Measurements from ENCODE around the gene SLC25A47.

The SLC25A47 gene

DNA sequence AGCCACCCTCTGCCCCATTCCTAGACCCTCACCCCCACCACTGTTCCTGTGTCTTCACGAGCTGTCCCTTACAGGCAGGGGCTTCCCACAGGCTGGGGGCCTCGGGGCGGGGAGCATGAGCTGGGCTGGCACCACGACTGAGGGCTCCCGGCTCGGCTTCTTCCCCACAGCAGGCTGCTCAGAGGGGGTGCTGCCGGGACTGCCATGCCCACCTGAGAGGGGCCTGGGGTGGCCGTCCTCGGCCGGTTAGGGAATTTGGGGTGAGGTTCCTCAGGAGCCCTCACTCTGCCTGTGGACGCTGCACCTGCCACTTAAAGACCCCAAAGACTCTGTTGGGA is 6.8 kb downstream of the SLC25A47 start:
- no peak overlapping the region for H3K4me3 ChIP-seq (ENCODE audit: insufficient read length, low read depth)
- TF ChIP-seq SUZ12 (IDR thresholded peaks at IDR 0.05; ENCODE audit: extremely low read depth, insufficient read depth, insufficient read length), result no peak
- no peak for TF ChIP-seq ZNF274 (IDR thresholded peaks at IDR 0.05; ENCODE audit: low read depth, low read length)
- TF ChIP-seq YY1 (IDR thresholded peaks at IDR 0.05; ENCODE audit: insufficient read depth, insufficient read length), result no peak

DNA sequence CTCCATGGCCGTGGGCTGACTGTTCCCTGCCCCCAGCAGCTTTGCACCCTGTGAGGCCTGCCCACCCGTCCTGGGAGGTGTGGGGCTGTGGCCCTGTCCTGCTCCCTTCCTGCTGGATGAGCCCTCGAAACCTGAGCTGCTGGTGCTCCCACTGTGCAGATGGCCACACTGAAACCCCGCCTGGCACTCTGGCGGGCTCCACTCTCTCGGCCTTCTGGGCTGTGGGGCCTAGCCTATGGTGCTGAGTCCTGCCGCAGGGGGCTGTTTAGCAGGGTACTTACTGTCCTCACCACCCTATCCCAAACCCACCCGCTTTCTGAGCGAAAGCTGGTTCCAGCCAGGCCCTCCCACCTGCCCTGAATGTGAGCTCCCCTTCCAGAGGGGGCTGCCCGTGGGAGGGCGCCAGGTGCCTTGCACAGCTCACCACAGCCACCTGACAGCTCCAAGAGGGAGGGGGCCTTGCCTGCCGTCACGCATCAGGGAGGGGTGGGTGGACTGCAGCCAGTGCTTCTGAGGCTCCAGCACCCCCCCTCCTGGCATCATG is 7.3 kb downstream of the SLC25A47 start:
- Histone ChIP-seq H3K9me3 (ENCODE audit: insufficient read depth, low read length) (no peaks in the 10 kb centered on the region), H3K36me3 (ENCODE audit: insufficient read depth, insufficient read length, low read length) (peaks cover 20% of the 10 kb centered on the region), H3K27me3 (ENCODE audit: insufficient read depth, insufficient read length) (no peaks in the 10 kb centered on the region), H3K9ac (ENCODE audit: insufficient read length, low read depth) (peak overlapping the region; percentile 32), H3K4me3 (ENCODE audit: insufficient read length, low read depth) (no peak overlapping the region), H3K4me1 (ENCODE audit: insufficient read depth, insufficient read length) (peaks cover 3% of the 10 kb centered on the region)
- no peak for DNase-seq (ENCODE audit: low read depth, low spot score)
- TF ChIP-seq ZNF274 (IDR thresholded peaks at IDR 0.05; ENCODE audit: low read depth, low read length) (no peak), SUZ12 (IDR thresholded peaks at IDR 0.05; ENCODE audit: extremely low read depth, insufficient read depth, insufficient read length) (no peak), YY1 (IDR thresholded peaks at IDR 0.05; ENCODE audit: insufficient read depth, insufficient read length) (no peak)

More for the DNA sequence above, 6.8 kb downstream of the SLC25A47 start:
- no peaks in the 10 kb centered on the region for H3K27me3 ChIP-seq (ENCODE audit: insufficient read depth, insufficient read length)
- no peak for DNase-seq (ENCODE audit: low read depth, low spot score)
- peaks cover 18% of the 10 kb centered on the region for H3K36me3 ChIP-seq (ENCODE audit: insufficient read depth, insufficient read length, low read length)
- H3K9me3 ChIP-seq (ENCODE audit: insufficient read depth, low read length), result no peaks in the 10 kb centered on the region
- H3K4me1 ChIP-seq (ENCODE audit: insufficient read depth, insufficient read length), result peaks cover 3% of the 10 kb centered on the region
- peak overlapping the region; percentile 32 for H3K9ac ChIP-seq (ENCODE audit: insufficient read length, low read depth)

DNA sequence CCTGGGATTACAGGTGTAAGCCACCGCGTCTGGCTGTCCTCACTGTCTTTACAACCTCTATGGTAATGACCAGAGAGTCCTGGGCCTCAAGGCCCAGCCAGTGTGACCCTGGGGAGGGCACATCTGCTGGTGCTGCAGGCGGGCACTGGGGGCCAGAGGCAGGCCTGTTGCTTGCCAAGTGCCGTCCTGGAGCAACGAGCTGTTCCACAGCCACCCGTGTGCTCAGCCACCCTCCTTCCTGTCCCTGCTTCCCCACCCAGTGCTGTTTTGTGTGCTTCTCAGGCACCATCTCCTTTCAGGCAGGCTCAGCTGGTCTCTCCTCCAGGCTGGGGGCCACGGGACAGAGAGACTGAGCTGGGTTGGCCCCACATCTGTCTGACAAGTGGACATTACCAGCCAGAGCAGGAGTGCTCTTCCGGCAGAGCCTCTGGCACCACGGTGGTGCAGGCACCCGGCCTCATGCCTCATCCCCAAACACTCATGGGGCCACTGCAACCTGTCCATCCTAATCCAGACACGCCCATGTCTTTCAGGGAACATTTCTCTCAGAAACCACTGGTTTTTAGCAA is 9.0 kb downstream of the SLC25A47 start:
- TF ChIP-seq ZNF274 (IDR thresholded peaks at IDR 0.05; ENCODE audit: low read depth, low read length) (no peak), YY1 (IDR thresholded peaks at IDR 0.05; ENCODE audit: insufficient read depth, insufficient read length) (no peak), SUZ12 (IDR thresholded peaks at IDR 0.05; ENCODE audit: extremely low read depth, insufficient read depth, insufficient read length) (no peak)
- no peaks in the 10 kb centered on the region for H3K27me3 ChIP-seq (ENCODE audit: insufficient read depth, insufficient read length)
- no peak overlapping the region for H3K4me3 ChIP-seq (ENCODE audit: insufficient read length, low read depth)
- H3K9me3 ChIP-seq (ENCODE audit: insufficient read depth, low read length), result no peaks in the 10 kb centered on the region
- no peak overlapping the region for H3K9ac ChIP-seq (ENCODE audit: insufficient read length, low read depth)
- DNase-seq (ENCODE audit: low read depth, low spot score), result no peak
- H3K4me1 ChIP-seq (ENCODE audit: insufficient read depth, insufficient read length), result peaks cover 3% of the 10 kb centered on the region
- H3K36me3 ChIP-seq (ENCODE audit: insufficient read depth, insufficient read length, low read length), result peaks cover 30% of the 10 kb centered on the region

DNA sequence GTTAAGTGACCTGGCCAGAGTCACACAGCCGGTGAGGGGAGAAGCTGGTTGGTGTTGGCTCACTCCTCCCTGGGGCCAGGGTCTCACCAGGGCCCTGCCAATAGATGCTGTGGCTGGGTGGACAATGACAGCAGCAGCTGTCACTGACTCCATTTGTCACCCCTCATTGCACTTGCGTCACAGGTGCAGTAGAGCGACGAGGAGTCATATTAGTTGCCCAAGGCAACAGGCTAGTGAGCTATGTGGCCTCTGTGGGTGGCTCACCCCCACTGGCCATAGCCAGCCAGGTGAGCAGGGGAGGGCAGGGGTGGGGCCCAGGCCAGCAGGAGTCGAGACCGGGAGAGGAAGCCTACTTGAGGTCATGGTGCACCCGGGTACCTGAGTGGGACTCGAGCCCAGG is 9.7 kb downstream of the SLC25A47 start:
- DNase-seq (ENCODE audit: low read depth, low spot score), result no peak
- no peak for TF ChIP-seq SUZ12 (IDR thresholded peaks at IDR 0.05; ENCODE audit: extremely low read depth, insufficient read depth, insufficient read length)
- no peak for TF ChIP-seq YY1 (IDR thresholded peaks at IDR 0.05; ENCODE audit: insufficient read depth, insufficient read length)
- no peak for TF ChIP-seq ZNF274 (IDR thresholded peaks at IDR 0.05; ENCODE audit: low read depth, low read length)
- H3K9ac ChIP-seq (ENCODE audit: insufficient read length, low read depth), result no peak overlapping the region
- peaks cover 3% of the 10 kb centered on the region for H3K4me1 ChIP-seq (ENCODE audit: insufficient read depth, insufficient read length)
- no peak overlapping the region for H3K4me3 ChIP-seq (ENCODE audit: insufficient read length, low read depth)
- peaks cover 35% of the 10 kb centered on the region for H3K36me3 ChIP-seq (ENCODE audit: insufficient read depth, insufficient read length, low read length)
- H3K9me3 ChIP-seq (ENCODE audit: insufficient read depth, low read length), result no peaks in the 10 kb centered on the region
- no peaks in the 10 kb centered on the region for H3K27me3 ChIP-seq (ENCODE audit: insufficient read depth, insufficient read length)

DNA sequence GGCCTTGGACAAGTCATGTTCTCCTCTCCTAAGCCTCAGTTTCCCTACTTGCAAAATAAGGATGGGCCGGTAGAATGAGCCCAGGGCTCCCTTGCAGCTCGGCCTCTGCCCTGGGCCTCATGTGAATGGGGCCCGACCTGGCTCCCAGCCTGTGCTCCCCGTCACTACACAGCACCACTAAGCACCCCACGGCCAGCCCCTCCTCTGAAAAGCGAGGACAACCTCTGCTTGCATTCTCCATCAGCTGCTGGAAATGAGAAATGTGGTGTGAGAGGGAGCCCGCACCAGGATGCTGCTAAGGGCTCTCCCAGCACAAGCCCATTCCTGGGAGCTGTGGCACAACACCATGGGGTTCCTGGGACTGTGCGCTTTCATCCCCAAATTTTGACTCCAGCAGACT is 10.2 kb downstream of the SLC25A47 start:
- no peaks in the 10 kb centered on the region for H3K9me3 ChIP-seq (ENCODE audit: insufficient read depth, low read length)
- no peak for TF ChIP-seq ZNF274 (IDR thresholded peaks at IDR 0.05; ENCODE audit: low read depth, low read length)
- no peak for TF ChIP-seq SUZ12 (IDR thresholded peaks at IDR 0.05; ENCODE audit: extremely low read depth, insufficient read depth, insufficient read length)
- no peak for TF ChIP-seq YY1 (IDR thresholded peaks at IDR 0.05; ENCODE audit: insufficient read depth, insufficient read length)
- no peak for DNase-seq (ENCODE audit: low read depth, low spot score)

DNA sequence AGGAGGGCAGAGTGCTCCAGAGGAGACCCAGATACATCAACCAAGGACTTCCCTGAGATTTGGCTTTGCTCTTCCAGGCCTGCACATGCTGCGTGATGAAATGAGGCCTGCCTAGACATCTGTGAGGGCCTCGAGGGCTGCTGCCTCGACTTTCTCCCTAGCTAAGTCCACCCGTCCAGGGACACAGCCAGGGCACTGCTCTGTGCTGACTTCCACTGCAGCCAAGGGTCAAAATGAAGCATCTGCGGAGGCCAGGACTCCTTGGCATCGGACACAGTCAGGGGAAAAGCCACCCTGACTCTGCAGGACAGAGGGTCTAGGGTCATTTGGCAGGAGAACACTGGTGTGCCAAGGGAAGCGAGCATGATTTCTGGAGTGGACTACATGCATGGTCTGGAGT is 10.7 kb downstream of the SLC25A47 start:
- Histone ChIP-seq H3K9ac (ENCODE audit: insufficient read length, low read depth) (no peak overlapping the region), H3K4me3 (ENCODE audit: insufficient read length, low read depth) (no peak overlapping the region), H3K4me1 (ENCODE audit: insufficient read depth, insufficient read length) (peaks cover 3% of the 10 kb centered on the region), H3K36me3 (ENCODE audit: insufficient read depth, insufficient read length, low read length) (peaks cover 35% of the 10 kb centered on the region), H3K27me3 (ENCODE audit: insufficient read depth, insufficient read length) (no peaks in the 10 kb centered on the region), H3K9me3 (ENCODE audit: insufficient read depth, low read length) (no peaks in the 10 kb centered on the region)
- DNase-seq (ENCODE audit: low read depth, low spot score), result no peak
- no peak for TF ChIP-seq ZNF274 (IDR thresholded peaks at IDR 0.05; ENCODE audit: low read depth, low read length)
- TF ChIP-seq SUZ12 (IDR thresholded peaks at IDR 0.05; ENCODE audit: extremely low read depth, insufficient read depth, insufficient read length), result no peak
- no peak for TF ChIP-seq YY1 (IDR thresholded peaks at IDR 0.05; ENCODE audit: insufficient read depth, insufficient read length)

More for the DNA sequence above, 10.2 kb downstream of the SLC25A47 start:
- Histone ChIP-seq H3K36me3 (ENCODE audit: insufficient read depth, insufficient read length, low read length) (peaks cover 35% of the 10 kb centered on the region), H3K9ac (ENCODE audit: insufficient read length, low read depth) (no peak overlapping the region), H3K4me3 (ENCODE audit: insufficient read length, low read depth) (no peak overlapping the region), H3K27me3 (ENCODE audit: insufficient read depth, insufficient read length) (no peaks in the 10 kb centered on the region), H3K4me1 (ENCODE audit: insufficient read depth, insufficient read length) (peaks cover 3% of the 10 kb centered on the region)

DNA sequence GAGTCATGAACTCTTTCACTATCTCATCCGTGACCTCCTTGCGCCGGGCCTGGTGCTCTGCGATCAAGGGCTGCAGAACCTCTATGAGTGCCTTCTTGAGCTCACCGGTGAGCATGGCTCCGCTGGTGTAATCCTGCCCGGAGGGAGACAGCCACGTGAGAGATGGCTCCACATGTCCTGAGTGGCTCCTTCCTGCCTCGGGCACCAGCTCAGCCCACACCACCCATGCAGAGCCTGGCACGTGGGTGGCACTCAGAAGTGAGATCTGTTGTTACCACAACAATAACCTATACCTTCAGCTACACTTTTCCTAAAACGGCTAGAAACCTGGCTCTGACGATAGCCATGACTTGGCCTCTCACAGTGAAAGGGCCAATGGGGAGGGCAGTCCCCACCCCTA is 11.8 kb downstream of the SLC25A47 start:
- peaks cover 42% of the 10 kb centered on the region for H3K36me3 ChIP-seq (ENCODE audit: insufficient read depth, insufficient read length, low read length)
- TF ChIP-seq ZNF274 (IDR thresholded peaks at IDR 0.05; ENCODE audit: low read depth, low read length) (no peak), YY1 (IDR thresholded peaks at IDR 0.05; ENCODE audit: insufficient read depth, insufficient read length) (no peak), SUZ12 (IDR thresholded peaks at IDR 0.05; ENCODE audit: extremely low read depth, insufficient read depth, insufficient read length) (no peak)
- H3K4me3 ChIP-seq (ENCODE audit: insufficient read length, low read depth), result no peak overlapping the region
- no peak for DNase-seq (ENCODE audit: low read depth, low spot score)
- H3K4me1 ChIP-seq (ENCODE audit: insufficient read depth, insufficient read length), result peaks cover 3% of the 10 kb centered on the region
- no peak overlapping the region for H3K9ac ChIP-seq (ENCODE audit: insufficient read length, low read depth)
- no peaks in the 10 kb centered on the region for H3K27me3 ChIP-seq (ENCODE audit: insufficient read depth, insufficient read length)
- no peaks in the 10 kb centered on the region for H3K9me3 ChIP-seq (ENCODE audit: insufficient read depth, low read length)

All from NT2/D1 (cell line).